NCI-H2029 treated with DMSO at 0.1 percent for 48 hours (cell line): ENCODE results near the gene MFF.
"Not testable (repeated sequence)": the region's sequence is repeated elsewhere in the genome, so short reads cannot be mapped to it uniquely, and the experiment has no call there.

Experiments used
- DNase-seq: peaks from one replicate; lab custom pipeline; 2025; lab: John Stamatoyannopoulos, UW

The MFF gene

DNA sequence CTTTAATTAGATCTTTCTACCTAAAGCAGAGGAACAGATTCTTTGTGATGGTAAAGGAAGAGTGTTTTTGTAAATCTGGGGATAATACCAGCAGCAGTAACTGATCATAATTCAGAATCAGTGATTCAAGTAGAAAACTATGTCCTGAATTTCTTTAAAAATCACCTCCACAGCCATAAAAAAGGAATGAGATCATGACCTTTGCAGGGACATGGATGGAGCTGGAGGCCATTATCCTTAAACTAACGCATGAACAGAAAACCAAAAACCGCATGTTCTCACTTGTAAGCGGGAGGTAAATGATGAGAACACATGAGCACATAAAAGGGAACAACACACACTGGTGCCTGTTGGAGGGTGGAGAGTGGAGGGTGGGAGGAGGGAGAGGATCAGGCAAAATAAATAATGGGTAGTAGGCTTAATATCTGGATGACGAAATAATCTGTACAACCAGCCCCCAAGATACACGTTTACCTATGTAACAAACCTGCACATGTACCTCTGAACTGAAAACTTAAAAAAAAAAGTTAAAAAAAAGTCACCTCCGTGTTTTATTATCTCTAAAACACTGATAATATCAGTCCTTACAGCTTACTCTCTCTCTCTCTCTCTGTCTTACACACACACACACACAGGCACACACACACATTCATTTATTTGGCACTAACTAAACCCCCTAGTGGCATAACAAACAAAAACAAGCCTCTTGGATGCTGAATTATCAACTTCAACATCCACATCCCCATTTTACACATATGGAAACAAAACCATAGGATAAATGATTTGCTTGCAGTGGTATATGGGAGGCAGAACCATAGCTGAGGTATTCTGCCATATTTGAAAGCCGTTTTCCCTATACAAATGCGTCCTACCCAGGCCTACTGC lies 52.7 kb downstream of the MFF start:
- DNase-seq: no peak

DNA sequence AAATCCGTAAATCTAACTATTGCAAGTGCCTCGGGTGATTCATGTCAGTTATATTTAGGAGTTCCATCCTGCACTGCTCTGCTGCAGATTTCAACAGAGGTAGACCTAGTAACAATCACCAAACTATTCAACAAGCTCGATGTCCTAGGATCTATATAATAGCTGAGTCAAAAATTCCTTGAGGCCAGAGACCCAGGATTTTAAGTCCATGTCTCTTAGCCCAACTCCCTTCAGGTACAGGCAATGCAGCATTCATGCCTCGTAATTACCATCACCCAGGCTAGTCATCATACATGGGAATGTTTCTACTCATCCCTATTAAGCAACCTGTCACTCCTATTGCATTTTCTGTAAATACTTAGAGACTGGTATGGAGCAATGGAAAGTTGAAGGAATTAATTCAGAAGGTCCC lies 53.3 kb downstream of the MFF start:
- no peak for DNase-seq

DNA sequence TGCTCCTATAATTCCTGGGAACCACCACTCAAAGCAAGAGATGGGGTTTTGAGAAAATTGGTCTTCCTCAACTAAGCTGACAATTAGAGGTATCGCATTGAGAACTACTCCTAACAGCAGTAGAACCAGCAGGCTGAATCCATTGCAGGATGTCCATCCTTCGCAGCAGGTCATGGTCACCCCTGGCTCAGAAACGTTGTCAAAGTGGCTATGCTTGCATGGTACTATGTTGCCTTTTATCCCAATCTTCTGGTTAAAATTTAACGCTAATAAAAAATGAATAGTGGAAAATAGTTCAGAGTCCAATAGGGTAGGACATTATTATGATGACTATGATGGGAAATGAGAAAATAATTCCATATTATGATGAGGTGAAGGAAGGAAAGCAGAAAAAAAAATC lies 54.0 kb downstream of the MFF start, which contains the start of gene TM4SF20:
Gene TM4SF20 (minus strand): TSS at position 212 of the 400 bp plus-strand sequence. CDS start 38 bp downstream, at position 174.
- no peak for DNase-seq

- not testable (repeated sequence) for DNase-seq
These were observed 57.3 kb downstream of the MFF start for GRCh38 chr2:227382241-227382835.

GRCh38 chr2:227383686-227384085 lies 58.6 kb downstream of the MFF start:
- no peak for DNase-seq

DNA sequence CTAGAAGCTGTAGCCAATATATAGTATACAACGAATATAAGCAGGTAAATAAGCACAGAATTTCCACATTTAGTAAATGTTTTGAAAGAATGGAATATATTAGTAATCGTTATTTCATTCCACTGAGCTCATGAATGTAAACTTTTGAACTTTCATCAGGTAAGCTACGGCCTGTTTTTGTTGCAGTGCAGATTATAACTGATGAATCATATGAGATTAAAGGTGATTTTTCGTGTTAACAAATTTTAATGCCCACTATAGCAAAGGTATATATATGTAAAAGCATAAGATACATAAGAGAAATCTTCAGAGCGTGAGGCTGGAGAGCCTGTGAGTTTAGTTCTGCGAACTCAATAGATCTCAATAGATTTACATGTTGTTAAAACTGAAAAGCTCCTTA lies 61.6 kb downstream of the MFF start:
- DNase-seq: no peak

DNA sequence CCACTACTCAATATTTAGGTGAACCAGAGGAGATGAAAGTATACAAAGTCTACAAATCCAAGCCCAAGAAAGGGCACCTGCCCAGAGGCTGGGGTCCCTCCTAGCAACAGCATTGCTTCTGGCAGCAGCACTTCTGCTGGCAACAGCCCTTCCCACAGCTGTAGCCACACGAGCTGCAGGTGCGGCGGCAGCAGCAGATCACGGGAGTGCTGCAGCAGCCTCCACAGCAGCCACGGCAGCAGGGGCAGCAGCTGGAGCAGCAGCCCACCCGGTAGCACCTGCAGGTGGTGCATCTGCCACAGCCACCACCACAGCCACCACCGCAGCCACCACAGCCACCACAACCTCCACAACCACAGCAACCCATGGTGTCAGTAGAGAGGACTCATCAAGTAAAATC lies 62.5 kb downstream of the MFF start, which contains the start of gene SCYGR1:
Gene SCYGR1 (minus strand): TSS at position 367 of the 400 bp plus-strand sequence. CDS start 0 bp downstream, at position 367.
- not testable (repeated sequence) for DNase-seq

DNA sequence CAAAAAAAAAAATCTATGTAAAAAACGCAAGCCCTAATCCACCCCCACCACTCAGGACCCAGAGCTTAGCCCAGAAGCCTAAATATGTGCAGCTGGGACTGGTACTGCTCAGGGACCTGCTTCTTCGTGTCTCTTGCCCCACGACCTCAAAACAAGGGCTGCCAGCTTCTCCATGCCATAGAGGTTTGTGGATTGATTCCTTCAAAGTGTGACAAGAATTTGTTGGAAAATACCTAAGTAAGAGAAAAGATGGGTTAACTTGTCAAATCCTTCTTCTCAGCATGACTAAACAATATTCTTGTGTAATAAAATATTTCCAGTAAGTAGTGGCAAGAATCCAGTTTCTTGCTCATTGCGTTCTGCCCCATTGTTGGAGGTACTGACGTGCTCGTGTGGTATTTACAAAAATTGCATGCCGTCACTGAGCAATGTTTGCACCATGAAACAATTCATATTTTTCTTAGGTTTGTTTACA lies 63.5 kb downstream of the MFF start:
- no peak for DNase-seq

GRCh38 chr2:227389231-227389630 lies 64.2 kb downstream of the MFF start:
- DNase-seq: no peak

- no peak for DNase-seq
These were observed 64.6 kb downstream of the MFF start for GRCh38 chr2:227389661-227390060.

DNA sequence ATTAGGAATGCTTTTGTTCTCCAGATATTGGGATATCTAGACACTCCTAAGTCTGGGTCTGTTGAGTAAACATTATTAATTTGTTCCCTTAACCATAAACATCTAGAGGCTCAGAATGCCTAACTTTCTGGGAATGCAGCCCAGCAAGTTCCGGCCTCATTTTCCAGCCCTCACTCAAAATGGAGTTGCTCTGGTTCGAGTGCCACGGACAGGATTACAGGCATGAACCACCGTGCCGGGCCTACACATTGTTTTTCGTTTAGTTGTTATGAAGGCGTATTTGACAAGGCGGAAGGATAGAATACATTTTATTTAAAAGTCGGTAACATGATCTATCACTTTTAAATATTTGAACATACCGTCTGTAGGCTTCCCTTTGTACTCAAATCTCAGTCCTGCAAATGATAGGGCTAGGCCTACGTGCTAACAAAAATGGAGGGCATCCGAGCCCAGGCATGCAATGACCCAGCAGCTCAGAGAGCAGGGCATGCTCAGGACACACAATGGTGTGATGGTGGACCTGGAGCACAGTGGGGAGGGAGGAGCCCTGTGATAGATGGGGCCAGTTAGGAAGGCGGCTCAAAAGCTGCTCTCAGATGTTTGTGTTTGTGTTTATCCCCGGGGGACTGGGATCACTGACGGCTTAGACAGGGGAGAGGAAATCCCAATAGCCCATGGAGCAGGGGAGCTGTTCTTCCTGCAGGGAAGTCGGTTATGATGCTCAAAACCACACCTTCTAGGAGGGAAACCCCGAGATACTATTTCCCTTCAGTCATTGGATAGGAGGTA lies 65.6 kb downstream of the MFF start:
- no peak for DNase-seq

- DNase-seq: no peak
These were observed 69.3 kb downstream of the MFF start for GRCh38 chr2:227394401-227394800.

GRCh38 chr2:227395556-227395955 lies 70.5 kb downstream of the MFF start:
- DNase-seq: no peak

DNA sequence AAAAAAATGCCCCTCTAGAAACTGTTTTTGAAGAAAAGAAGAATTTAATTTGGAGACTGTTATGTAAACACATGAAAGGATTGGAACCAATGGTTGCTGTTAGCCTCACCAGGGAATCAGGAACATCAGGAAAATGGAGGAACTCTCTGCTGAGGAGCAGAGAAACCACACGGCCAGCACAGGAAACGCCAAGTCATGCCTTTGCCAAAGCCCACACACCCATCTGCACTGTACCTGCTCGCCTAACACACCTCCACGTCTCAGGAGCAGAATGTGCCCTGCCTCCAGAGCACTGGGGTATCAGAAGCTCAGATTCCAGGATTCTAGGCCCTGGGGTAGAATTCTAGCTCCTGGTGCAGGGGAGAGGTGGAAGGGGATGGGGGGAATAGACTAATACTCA lies 72.5 kb downstream of the MFF start:
- DNase-seq: no peak

GRCh38 chr2:227398684-227399670 lies 73.9 kb downstream of the MFF start:
- DNase-seq: no peak

DNA sequence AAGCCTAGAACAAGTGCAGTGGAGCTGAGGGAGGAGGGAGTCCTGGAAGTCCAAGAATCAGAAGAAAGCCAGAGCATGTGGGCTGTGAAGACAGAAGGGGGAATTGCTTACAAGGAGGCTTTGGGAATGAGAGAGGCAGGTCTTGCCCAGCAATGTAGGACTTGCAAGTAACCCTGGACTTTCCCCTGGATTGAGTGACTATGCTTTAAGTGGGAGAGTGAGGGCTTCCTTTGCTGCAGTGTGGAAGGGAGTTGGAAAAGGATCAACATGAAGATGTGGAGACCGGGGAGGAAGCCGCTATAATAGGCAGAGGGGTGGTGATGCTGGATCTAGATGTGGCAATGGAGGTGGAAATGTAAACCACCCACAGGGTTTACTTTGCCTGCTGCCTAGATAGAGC lies 76.5 kb downstream of the MFF start:
- DNase-seq: no peak

DNA sequence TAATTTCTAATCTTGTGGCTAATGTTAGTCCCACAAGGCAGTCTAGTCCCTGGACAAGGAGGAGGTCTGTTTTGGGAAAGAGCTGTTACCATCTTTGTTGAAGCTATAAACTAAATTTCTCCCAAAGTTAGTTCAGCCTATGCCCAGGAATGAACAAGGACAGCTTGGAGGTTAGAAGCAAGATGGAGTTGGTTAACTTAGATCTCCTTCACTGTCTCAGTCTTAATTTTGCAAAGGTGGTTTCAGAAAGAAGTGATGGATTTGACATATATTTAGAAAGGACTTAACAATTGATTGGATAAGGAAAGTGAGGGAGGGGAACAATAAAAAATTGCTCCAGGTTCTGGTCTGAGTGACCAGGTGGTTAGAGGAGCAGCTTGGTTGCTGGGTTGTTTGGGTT lies 77.3 kb downstream of the MFF start:
- DNase-seq: no peak

DNA sequence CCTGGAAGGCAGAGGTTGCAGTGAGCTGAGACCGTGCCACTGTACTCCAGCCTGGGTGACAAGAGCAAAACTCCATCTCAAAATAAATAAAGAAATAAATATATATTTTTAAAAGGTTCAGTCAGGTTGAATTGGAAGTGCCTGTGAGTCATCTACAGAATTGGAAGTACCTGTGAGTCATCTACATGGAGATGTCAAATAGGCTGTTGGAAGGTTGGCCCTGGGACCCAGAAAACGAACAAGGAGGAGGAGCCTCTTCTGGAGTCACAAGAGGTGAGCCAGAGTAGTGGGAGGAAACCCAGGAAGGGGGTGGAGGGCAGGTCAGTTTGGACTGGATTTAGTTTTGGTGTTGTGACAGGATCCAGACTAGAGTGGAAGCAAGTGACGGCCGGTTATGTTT lies 77.9 kb downstream of the MFF start:
- no peak for DNase-seq

DNA sequence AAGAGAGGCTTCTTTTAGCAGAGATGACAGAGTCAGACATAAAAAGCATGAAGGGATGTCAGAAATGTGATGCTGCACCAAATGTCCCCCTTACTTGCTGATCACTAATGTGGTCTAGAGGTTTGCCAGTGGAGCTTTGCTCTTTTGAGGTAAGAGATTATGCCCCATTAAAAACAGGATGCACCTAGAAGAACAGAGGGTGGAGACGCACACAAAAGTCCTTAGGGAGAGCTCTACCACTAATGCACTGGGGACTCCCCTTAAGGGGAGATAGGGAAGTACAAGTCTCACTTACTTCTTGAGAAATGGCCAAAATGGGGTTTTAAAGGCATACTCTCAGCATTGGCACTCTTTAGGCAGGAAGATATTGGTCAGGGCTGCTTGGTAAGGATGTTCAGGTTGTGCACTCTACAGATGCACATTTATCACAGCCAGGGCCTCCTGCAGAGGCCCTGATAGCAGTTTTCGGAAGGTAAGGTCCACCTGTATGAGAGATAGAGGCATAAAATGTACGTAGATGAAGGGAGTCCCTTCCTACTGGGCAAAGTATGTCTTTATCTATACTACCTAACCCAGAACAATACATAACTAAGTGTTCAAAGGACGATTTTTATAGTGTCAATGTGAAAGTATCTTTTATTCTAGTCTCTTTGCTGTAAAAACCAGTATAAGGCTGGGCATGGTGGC lies 79.7 kb downstream of the MFF start:
- no peak for DNase-seq

DNA sequence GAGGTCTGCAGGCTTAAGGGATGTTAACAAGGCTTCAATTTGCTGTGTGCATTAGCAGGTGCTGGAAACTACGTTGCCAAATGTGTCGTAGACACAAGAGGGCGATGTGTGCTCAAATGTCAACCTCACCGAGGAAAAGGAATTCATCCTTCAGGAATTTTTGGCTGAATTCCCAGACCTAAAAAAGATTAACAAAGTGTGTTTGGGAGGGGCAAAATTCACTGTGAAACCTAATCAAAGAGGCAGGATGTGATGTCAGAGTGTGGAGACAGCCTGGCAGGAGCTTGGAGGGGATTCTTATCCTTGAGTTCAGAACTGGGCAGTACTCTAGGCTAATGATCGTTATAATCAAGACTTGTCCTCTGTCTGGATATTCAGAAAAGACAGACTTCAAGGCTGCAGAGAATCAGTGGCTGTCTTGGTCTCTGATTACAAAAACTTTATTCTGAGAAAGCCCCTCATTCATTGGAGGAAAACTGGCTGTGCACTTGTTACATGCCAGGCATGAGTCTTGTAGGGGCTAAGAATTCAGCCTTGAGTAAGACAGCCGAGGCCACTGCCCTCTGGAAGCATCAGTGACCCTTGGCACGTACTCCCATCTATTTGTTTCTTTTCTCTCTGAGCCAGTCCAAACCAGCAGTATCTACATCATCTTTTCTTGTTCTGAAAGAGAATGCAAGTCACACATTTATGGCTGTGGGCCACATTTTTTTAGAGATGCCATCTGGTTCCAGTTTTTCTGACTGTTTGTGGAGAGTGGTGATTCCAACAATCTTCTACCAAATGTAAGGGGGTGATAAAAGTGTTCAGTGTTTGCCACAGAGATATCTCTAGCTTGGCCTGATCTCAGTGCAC lies 81.4 kb downstream of the MFF start:
- DNase-seq: peak; percentile 74
